HG02571 (cell line): ENCODE measurements around the gene MEX3A.
"Not testable (repeated sequence)": the region's sequence is repeated elsewhere in the genome, so short reads cannot be mapped to it uniquely, and the experiment has no call there.

Experiments
- ATAC-seq: cut with Tn5 transposase; IDR thresholded peaks from one replicate; pipeline ENCODE4 v1.9.1; 2021; ENCODE audit warnings: mild to moderate bottlenecking, moderate library complexity; ENCODE audit not compliant: unreplicated experiment

MEX3A gene, protein sequence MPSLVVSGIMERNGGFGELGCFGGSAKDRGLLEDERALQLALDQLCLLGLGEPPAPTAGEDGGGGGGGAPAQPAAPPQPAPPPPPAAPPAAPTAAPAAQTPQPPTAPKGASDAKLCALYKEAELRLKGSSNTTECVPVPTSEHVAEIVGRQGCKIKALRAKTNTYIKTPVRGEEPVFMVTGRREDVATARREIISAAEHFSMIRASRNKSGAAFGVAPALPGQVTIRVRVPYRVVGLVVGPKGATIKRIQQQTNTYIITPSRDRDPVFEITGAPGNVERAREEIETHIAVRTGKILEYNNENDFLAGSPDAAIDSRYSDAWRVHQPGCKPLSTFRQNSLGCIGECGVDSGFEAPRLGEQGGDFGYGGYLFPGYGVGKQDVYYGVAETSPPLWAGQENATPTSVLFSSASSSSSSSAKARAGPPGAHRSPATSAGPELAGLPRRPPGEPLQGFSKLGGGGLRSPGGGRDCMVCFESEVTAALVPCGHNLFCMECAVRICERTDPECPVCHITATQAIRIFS

DNA sequence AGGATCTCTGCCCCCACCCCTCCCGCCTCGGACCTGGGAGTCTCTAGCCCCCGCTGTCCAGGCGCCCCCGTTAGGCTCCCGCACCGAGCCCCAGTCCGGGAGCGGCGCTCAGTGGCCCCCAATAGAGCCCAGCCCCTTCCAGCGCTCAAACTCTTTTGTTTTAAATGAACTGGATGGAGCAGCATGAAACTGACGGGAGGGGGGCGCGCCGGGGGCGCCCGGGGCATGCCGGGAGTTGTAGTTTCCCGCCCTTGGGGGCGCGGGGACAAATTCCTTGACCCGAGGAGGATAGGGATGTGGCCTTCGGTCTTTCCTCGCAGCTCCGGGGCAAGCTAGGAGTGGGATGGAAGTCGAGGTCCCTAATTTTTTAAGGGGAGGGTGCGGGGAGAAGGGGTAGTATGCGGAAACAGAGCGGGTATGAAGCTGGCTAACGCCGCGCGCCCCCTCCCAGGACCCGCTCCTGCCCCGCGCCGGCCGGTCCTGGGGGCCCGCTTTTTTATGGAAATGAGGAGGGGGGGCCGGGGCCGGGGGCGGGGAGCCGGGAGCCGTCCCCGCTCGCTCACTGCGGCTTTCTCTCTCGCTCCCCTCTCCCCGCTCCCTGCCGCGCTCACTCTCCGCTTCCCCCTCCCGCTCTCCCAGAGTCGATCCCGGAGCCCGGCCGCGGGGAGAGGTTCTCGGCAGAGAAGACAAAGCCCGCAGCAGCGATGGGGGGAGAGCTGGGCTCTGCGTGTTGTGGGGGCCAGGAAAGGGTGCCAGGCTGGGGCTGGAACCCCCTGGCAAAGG lies at the start of gene MEX3A:
Gene MEX3A, minus strand, starts transcription at position 157 of the 783 bp plus-strand sequence. CDS start 467 bp downstream, outside the sequence.
- ATAC-seq: no peak

DNA sequence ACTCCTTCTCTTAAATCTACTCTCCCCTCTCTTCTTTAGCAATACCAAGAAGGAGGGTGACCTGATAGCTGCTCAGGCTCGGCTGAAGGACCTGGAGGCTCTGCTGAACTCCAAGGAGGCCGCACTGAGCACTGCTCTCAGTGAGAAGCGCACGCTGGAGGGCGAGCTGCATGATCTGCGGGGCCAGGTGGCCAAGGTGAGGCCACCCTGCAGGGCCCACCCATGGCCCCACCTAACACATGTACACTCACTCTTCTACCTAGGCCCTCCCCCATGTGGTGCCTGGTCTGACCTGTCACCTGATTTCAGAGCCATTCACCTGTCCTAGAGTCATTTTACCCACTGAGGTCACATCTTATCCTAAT lies 48.3 kb upstream of the MEX3A start:
- no peak for ATAC-seq

DNA sequence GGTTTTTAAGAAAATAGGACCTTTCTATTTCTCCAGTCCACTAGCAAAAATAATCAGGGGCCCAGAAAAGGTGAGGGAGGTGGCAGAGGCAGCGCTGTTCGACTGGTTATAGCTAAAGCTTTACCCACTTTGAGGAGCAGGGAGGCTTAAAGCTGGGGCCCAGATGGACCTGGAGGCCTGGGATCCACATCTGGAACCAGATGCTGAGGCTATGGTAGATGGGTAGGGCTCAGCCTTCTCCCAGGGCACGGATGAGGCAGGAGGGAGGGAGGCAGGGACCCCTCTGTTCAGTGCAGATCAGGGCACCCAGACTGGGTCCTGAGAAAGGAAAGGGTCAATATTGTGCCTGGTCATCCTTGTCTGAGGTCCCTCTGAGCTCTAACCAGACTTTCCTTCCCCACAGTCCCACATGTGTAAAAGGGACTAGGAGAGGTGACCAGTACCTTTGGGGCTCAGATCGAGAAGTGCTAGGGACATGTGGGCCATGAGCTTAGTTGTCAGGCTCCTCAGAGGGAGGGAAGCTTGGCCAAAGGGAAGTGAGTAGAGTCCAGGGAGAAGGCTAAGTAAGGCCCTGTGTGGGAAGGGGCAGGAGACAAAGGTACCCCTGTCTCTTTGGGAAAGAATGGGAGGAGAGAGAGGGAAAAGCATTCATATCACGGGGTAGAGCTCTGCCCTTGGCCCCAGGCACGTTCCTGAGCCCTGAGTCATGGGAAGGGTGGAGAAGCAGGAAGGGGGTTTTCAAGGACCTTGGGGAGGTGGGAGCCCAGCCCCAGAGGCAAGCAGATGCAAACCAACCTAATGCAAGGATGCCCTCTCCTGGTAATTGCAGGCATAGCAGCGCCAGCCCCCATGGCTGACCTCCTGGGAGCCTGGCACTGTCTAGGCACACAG lies 47.7 kb upstream of the MEX3A start:
- no peak for ATAC-seq

DNA sequence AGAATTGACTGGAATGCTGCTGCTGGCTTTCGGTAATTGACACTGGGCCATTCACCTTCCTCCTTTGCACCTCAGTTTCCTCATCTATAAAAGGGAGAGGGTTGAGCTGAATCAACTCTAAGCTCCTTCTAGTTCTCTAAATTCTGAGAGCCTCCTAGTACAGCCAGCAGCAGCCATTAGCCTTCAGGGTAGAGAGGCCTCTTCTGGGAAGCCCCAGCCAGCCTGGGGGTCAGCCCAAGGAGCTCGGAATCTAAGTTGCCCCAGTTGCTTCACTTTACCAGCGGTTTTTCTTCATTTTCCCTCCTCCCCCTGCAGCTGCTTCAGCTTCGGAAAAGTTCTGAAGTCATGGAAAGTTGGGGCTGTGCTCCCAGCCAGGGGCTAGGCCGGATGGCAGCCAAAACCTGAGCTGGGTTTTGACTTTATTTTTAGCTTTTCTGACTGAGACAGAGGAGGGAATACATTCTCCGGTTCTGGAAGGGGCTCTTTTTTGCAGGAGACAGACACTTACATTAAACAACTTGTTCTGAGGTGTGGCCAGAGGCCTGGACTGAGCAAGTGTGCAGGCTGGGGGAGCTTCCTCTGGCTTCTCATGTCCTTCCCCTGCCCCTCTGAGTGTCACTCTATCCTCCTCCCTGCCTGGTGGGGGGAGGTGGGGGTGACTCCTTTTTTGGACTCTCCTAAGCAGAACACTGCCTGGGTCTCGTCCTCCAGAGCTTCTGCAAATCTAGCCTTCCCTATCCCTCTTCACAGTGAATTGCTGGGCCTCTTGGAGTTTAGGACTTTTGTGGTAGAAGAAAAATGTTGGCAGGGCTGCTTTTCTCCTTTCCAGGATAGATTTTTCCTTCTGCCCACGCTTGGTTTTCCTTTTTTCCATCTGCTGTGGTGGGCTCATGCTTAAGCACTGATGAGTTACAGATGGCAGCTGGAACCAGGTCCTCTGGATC lies 46.7 kb upstream of the MEX3A start:
- no peak for ATAC-seq

DNA sequence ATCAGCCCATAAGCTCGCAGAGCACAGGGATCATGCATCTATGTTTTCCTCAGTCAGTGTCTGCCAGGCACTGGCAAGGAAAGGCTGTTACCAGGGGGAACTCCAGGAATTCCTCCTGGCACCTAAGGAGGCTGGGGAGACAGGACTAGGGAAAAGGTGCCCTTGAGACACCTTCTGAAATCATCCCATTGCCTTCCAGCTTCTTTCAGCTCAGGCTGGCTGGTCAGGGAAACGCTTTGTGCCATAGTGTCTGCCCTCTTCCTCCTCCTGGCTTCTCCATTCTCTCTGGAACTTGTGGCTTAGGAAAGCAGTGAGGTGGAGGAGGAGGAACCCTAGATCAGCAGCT lies 46.0 kb upstream of the MEX3A start:
- no peak for ATAC-seq

DNA sequence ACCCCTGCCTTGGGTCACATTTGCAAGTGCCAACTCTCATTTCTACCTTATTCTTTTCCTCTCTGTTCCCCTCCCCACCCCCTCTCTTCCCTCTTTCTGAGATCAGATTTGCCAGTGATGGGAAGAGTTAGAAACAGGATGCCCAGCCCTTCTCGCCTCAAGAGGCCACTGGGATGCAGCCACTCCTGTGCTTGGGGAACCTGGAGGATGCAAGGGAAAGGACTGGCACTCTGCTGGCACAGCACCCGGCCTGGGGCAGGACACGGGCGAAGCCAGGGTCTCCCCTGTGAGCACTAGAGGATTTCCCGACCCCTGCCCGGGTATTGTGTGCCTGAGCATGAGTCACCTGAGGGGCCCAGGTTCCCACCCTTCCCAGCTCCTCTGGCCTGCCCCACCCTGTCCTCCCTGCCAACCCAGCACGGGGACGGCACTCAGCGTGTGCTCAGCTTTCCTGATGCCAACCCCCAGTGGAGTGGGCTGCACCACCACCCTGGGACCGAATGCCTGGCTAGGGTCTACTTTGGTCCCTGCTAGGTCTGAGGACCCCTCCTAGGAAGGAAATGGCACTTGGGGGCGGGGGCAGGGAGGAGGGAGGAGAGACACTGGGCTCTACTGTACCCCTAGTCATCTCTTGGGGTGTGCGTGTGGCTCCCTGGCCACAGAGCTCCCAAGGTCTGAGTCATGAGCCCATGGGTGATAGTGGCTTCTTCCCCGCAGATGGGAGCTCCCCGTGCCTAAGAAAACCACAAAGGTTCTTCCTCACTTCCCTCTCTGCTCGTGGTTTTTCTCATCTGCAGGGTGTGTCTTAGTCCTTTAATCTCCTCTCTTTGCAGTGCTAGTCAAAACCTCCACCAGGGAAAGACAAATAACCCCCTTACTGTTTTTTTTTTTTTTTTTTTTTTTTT lies 44.6 kb upstream of the MEX3A start:
- peak; percentile 45 for ATAC-seq

DNA sequence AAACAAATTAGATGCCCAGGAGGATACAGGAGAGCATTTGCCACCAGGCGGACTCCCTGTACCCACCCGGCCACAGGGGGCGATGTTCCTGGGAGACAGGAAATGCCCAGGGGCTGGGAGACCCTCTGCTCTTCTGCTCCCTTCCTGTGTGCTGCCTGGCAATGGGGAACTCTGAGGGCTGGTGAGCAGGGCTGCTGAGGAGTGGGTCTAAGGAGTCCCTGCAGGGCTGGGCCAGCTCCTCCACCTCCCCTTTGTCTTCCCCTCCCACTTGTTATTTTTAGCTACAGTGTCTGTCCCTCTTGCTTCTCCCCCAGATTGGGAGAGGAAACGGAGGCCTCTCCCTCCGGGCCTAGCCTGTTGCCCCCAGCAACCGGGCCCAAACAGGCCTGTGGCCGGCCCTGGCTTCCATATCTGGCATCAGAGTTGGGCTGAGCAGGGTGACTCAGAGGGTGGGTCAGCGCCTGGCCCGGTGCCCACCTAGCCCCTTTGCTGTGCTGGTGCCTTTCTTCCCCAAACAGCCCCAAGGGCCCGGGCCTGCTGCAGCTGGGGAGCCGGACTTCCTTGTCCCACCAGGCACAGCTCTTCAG lies 43.9 kb upstream of the MEX3A start:
- no peak for ATAC-seq

DNA sequence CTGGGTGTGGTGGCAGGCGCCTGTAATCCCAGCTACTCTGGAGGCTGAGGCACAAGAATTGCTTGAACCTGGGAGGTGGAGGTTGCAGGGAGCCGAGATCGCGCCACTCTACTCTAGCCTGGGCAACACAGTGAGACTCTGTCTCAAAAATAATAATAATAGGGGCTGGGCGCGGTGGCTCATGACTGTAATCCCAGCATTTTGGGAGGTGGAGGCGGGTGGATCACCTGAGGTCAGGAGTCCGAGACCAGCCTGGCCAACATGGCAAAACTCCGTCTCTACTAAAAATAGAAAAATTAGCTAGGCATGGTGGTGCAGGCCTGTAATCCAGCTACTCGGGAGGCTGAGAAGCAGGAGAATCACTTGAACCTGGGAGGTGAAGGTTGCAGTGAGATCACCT lies 43.3 kb upstream of the MEX3A start:
- not testable (repeated sequence) for ATAC-seq

DNA sequence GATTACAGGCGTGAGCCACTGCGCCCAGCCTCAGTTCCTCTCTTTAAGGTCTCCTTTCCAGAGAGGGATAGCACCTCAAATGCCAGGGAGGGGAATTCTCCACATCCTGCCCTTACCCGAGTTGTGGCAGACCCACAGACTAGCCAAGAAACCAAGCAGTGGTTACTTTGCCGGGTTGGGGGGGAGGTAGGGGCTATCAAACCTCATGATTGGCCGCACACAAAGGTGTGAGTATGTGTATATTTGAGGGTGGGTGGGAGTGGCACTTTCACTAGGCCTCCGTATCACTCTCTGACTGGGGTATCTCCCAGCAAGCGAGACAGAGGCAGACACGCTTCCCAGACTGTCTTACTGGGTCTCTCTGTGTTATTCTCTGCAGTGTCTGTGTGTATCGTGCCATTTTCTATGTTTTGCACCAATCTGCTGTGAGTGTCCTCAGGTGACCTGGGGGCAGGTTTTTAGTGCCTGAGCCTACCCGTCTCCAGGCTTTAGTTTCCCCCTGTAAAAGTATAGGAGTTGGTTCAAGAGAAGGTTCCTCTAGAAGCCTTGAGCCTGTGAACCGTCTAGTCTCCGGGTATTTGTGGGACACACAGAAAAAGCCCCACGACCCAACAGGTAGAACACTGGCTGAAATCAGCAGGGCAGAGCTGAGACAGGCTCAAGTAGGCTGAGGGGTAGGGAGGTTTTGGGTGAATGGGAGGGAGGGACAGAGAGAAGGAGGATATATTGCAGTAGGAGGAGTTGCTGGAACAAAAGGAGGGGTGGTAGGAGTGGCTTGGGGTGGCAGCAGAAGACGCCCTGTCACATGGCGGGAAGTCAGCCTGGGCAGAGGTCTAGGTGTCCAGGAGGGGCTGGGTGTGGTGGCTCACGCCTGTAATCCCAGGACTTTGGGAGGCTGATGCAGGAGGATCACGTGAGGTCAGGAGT lies 42.6 kb upstream of the MEX3A start:
- no peak for ATAC-seq

DNA sequence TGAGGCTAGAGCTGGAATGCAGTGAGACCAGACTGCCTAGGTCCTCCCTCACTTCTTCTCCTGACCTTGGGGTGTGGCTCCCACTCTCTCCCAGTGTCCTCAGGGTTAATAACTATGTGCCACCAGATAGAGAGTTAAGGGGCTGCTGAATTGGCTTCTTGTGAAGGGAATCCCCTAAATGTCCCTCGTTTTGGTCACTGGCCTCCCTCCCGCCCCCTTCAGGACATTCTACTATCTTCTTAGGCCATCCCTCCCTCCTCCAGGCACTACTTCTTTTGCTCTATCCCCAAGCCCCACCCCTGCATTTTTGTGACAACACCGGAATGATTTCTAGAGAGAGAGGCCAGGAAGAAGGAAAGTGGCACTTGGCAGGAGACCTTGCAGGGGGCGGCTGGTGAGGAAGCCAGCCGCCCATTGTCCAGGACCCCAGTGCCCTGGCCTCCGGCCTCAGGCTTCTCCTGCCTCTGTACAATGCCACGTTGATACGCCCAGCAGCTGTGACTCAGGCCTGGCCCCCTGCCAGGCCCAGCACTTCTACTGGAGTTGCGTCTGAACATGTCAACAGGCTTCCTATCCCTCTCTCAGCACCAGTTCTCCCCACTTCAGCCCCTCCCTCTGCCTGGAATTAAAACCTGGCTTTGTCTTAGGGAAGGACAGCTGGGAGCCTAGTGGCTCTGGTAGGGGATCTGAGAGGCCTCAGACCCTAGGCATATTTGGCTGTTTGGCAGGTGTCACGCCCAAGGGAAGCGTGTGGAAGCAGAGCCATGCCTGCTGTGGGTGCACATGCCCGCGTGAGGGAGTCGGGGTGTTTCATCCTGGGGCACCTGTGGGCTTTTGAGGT lies 41.3 kb upstream of the MEX3A start:
- ATAC-seq: no peak

DNA sequence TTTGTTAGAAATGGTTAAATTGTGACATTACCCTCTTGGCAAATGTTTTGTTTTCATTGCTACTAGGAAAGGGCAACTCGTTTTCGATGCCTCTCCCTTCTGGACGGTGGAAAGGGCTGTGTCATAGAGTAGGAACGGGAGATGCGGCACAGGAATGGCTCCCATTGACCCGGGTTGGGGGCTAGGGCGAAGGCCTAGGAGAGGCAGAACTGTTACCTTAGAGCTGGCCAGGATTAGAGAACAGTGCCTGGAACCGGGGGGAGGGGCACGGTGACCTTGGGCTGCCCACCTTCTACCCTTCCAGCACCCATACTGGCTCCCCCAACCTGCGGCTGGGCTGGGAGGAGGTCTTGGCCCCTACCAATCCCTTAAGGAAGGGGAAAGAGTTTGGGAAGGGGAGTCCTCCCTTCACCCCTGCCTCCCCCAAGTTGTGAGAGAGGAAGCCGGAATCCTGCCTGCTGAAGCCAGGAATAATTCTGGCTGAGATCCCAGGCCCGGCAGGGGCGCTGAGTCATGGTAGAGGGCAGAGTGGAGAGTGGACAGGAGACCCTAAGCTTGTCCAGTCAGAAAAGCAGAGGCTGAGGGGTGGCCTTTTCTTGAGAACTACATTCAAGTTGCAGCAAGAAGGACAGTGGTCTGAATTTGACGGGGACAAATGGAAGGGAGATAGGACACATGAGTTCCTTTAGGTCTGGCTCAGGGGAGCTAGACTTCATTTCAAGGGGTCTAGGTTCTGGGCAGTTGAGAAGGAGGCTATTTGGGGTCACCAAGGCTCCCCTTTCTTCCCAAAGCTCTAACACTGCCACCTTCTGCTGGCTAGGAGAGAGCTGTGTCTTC lies 40.5 kb upstream of the MEX3A start:
- ATAC-seq: no peak

DNA sequence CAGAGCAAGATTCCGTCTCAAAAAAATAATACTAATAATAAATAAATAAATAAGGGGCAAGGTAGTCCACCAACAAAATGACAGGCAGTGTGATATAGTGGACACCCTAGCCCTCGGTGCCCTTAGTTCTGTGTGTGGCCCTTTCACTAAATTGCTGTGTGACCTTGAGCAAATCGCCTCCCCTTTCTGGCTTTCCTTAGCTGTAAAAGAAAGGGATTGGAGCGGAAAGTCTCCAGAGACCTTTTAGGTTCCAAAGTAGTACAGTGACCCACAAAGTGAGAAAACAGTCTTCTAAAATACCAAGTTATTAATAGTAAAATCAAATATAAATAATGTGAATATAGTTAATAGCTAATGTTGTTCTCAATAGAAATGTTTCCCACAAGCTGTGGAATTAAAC lies 39.8 kb upstream of the MEX3A start:
- ATAC-seq: no peak

DNA sequence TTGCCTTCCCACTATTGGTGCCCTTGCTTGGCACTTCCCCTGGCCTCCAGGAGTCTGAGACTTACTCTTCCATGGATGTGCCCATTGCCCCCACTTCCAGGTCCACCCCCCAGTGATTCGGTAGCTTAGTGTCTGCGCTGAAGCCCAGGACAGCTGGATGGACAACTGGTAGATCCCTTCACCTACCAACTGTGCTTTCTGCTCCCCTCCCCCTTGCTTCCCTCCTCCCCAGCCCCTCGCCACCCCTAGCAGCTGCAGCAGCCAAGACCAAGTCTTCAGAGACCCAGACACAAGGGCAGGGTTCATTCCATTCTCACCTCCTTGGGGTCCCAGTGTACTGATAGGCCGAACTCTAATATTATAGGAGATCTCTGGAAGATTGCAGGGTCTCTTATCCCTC lies 39.2 kb upstream of the MEX3A start:
- no peak for ATAC-seq

DNA sequence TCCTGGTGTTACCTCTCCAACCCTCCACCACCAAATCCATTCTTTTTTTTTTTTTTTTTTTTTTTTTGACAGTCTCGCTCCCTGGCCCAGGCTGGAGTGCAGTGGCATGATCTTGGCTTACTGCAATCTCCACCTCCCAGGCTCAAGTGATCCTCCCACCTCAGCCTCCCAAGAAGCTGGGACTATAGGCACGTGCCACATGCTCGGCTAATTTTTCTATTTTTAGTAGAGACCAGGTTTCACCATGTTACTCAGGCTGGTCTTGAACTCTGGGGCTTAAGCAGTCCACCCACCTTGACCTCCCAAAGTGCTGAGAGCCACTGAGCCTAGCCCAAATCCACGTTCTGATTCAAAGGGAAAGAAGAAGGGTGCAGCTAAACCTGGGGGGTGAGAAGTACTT lies 38.7 kb upstream of the MEX3A start:
- ATAC-seq: not testable (repeated sequence)

DNA sequence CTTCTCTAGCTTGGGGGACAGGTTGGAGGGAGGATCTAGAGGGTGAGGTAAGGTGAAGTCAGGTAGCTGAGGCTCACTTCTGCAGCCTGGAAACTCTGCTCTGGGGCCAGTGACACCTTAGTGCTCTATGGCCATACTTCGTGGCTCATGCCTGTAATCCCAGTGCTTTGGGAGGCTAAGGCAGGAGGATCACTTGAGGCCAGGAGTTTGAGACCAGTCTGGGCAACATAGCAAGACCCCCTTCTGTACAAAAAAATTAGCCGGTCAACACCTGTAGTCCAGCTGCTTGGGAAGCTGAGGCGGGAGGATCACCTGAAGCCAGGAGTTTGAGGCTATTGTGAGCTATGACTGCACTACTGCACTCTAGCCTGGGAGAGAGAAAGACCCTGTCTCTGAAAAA lies 38.1 kb upstream of the MEX3A start:
- ATAC-seq: no peak
